Duodenal mucosa (tissue), 2 donors: ENCODE results near the gene MT1H.
"Not testable (repeated sequence)": the region's sequence is repeated elsewhere in the genome, so short reads cannot be mapped to it uniquely, and the experiment has no call there.

Experiments
- H3K27ac ChIP-seq: one replicate; pipeline ENCODE4 v1.7.0; 2013; ENCODE audit warnings: low read depth, low read length
- H3K27me3 ChIP-seq, 2 donors: one replicate each; pipeline ENCODE4 v1.7.0; 2013; ENCODE audit warnings: low read length in 2 of 2, control low read depth in 1 of 2; ENCODE audit not compliant: insufficient read depth in 2 of 2, control insufficient read depth in 1 of 2
- H3K36me3 ChIP-seq, 2 donors: one replicate each; pipeline ENCODE4 v1.7.0; 2013; ENCODE audit warnings: low read length in 2 of 2, control low read depth in 1 of 2; ENCODE audit not compliant: insufficient read depth in 2 of 2, control insufficient read depth in 1 of 2
- H3K4me1 ChIP-seq, 2 donors: one replicate each; pipeline ENCODE4 v1.7.0; 2013; ENCODE audit warnings: low read length in 2 of 2, control low read depth in 1 of 2; ENCODE audit not compliant: insufficient read depth in 2 of 2, control insufficient read depth in 1 of 2
- H3K4me3 ChIP-seq, 2 donors: one replicate each; pipeline ENCODE4 v1.7.0; 2013; ENCODE audit warnings: low read length in 2 of 2, low read depth in 1 of 2
- H3K9ac ChIP-seq, 2 donors: one replicate each; pipeline ENCODE4 v1.7.0; 2013; ENCODE audit warnings: low read length in 2 of 2, low read depth in 1 of 2
- H3K9me3 ChIP-seq, 2 donors: one replicate each; pipeline ENCODE4 v1.7.0; 2013; ENCODE audit warnings: low read length in 2 of 2, control low read depth in 1 of 2; ENCODE audit not compliant: control insufficient read depth in 1 of 2

Gene MT1H

GRCh38 chr16:56672761-56673536, 3.3 kb downstream of the MT1H start:
- H3K27me3 ChIP-seq, result peaks cover 0 to 10% of the 10 kb centered on the region in 2 donors
- H3K9me3 ChIP-seq, result no peaks in the 10 kb centered on the region
- H3K4me1 ChIP-seq, result peaks cover 13 to 27% of the 10 kb centered on the region in 2 donors
- H3K27ac ChIP-seq, result no peak overlapping the region
- H3K4me3 ChIP-seq, result no peak overlapping the region
- H3K36me3 ChIP-seq, result peaks cover 0 to 5% of the 10 kb centered on the region in 2 donors
- H3K9ac ChIP-seq, result no peak overlapping the region

DNA sequence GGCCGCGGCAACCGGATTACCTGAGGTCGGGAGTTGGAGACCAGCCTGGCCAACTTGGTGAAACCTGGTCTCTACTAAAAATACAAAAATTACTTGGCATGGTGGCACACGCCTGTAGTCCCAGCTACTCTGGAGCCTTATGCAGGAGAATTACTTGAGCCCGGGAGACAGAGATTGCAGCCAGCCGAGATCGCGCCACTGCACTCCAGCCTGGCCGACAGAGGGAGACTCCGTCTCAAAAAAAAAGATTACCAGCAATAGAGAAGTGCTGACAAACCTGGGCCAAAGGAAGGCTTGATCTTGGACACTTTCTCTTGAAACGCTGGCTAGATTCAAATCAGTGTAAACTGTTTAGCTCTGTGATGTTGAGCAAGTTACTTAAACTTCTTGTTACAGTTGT, 4.3 kb downstream of the MT1H start:
- Histone ChIP-seq H3K9me3 (no peaks in the 10 kb centered on the region), H3K36me3 (peaks cover 0 to 5% of the 10 kb centered on the region in 2 donors), H3K27ac (no peak overlapping the region), H3K4me1 (peaks cover 4 to 18% of the 10 kb centered on the region in 2 donors), H3K27me3 (peaks cover 0 to 4% of the 10 kb centered on the region in 2 donors), H3K4me3 (no peak overlapping the region), H3K9ac (no peak overlapping the region)

DNA sequence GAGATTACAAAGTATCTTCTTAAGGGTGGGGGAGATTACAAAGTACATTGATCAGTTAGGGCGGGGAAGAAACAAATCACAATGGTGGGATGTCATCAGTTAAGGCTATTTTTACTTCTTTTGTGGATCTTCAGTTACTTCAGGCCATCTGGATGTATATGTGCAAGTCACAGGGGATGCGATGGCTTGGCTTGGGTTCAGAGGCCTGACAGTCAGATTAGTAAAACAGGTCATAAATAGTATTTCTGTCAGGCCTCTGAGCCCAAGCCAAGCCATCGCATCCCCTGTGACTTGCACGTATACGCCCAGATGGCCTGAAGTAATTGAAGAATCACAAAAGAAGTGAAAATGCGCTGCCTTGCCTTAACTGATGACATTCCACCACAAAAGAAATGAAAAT, 5.0 kb downstream of the MT1H start:
- not testable (repeated sequence) for H3K4me3 ChIP-seq, H3K27me3 ChIP-seq, H3K27ac ChIP-seq, H3K9me3 ChIP-seq, H3K36me3 ChIP-seq, H3K9ac ChIP-seq
- peaks cover 0 to 13% of the 10 kb centered on the region in 2 donors for H3K4me1 ChIP-seq

DNA sequence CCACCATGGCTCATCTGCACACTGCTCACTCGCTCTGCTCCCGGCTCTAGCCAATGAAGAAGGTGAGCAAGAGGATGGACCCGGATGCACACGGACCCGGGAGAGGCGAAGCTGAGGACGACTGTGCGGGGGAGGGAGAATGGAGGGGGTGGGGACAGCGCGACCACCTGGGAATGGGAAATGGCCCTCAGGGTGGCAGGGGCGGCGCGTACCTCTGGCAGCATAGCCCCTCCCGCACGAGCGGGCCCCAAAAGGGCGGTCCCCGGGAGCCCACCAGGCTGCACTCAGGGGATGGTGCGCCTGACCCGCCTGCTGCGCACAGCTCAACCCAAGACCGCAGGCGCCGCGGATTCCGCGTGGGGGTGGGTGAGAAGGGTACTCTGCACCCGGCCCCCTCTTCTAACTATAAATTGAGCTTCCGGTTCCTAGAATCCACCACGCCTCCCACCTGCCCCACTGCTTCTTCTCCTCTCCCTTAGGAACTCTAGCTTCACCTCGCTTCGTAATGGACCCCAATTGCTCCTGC, 6.1 kb downstream of the MT1H start:
- H3K9ac ChIP-seq, result peak overlapping the region in 1 of 2 donors; percentile 53
- peaks cover 0 to 2% of the 10 kb centered on the region in 2 donors for H3K36me3 ChIP-seq
- peak overlapping the region; percentile 48 to 66 for H3K4me3 ChIP-seq
- H3K9me3 ChIP-seq, result no peaks in the 10 kb centered on the region
- H3K27me3 ChIP-seq, result no peaks in the 10 kb centered on the region
- peaks cover 0 to 5% of the 10 kb centered on the region in 2 donors for H3K4me1 ChIP-seq
- no peak overlapping the region for H3K27ac ChIP-seq

DNA sequence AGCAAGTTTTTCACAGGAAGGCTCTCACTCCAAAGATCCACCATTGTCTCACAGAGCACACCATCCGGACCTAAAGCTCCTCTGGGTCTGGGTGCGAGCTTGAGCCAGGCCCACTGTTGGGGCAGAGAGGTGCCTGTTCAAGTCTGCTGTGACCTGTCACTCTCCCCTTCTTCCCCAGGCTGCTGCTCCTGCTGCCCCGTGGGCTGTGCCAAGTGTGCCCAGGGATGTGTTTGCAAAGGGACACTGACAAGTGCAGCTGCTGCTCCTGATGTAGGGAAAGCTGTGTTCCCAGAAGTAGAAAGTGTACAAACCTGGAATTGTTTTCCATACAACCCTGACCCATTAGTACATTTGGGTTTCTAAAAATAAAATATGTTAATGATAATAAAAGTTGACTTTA, 7.9 kb downstream of the MT1H start:
- H3K9me3 ChIP-seq, result no peaks in the 10 kb centered on the region
- H3K27me3 ChIP-seq, result no peaks in the 10 kb centered on the region
- H3K4me3 ChIP-seq, result no peak overlapping the region
- no peak overlapping the region for H3K27ac ChIP-seq
- peaks cover 4 to 10% of the 10 kb centered on the region in 2 donors for H3K4me1 ChIP-seq
- H3K9ac ChIP-seq, result no peak overlapping the region
- H3K36me3 ChIP-seq, result no peaks in the 10 kb centered on the region

- Histone ChIP-seq H3K4me3 (no peak overlapping the region), H3K36me3 (no peaks in the 10 kb centered on the region), H3K9ac (no peak overlapping the region), H3K4me1 (peaks cover 18 to 26% of the 10 kb centered on the region in 2 donors), H3K27me3 (no peaks in the 10 kb centered on the region), H3K9me3 (no peaks in the 10 kb centered on the region), H3K27ac (no peak overlapping the region)
These were observed 9.6 kb downstream of the MT1H start for GRCh38 chr16:56679078-56679730.

GRCh38 chr16:56679818-56680217, 10.2 kb downstream of the MT1H start:
- H3K9ac ChIP-seq, result no peak overlapping the region
- H3K27me3 ChIP-seq, result no peaks in the 10 kb centered on the region
- H3K4me1 ChIP-seq, result peaks cover 20 to 30% of the 10 kb centered on the region in 2 donors
- H3K27ac ChIP-seq, result no peak overlapping the region
- no peaks in the 10 kb centered on the region for H3K9me3 ChIP-seq
- H3K36me3 ChIP-seq, result no peaks in the 10 kb centered on the region
- no peak overlapping the region for H3K4me3 ChIP-seq

- Histone ChIP-seq H3K36me3 (peaks cover 4 to 5% of the 10 kb centered on the region in 2 donors), H3K9me3 (no peaks in the 10 kb centered on the region), H3K4me3 (peak within 1 kb of the TSS; percentile 77 to 95), H3K9ac (peak within 1 kb of the TSS; percentile 93 to 95), H3K27me3 (no peaks in the 10 kb centered on the region), H3K4me1 (peaks cover 20 to 26% of the 10 kb centered on the region in 2 donors), H3K27ac (peak within 1 kb of the TSS; percentile 72)
These were observed 12.5 kb downstream of the MT1H start, which contains the start of gene MT1X for GRCh38 chr16:56681939-56682702. TSS of gene MT1X (plus strand) at chr16:56682470. CDS start at chr16:56682541, 71 bp downstream.

- Histone ChIP-seq H3K27ac (peak overlapping the region; percentile 39), H3K36me3 (peaks cover 4 to 5% of the 10 kb centered on the region in 2 donors), H3K4me1 (peaks cover 20 to 26% of the 10 kb centered on the region in 2 donors), H3K9ac (peak overlapping the region; percentile 93 to 95), H3K27me3 (no peaks in the 10 kb centered on the region), H3K4me3 (peak overlapping the region; percentile 77 to 95), H3K9me3 (no peaks in the 10 kb centered on the region)
These were observed 13.2 kb downstream of the MT1H start for GRCh38 chr16:56682703-56683397.
